Mesenchymal stem cell (in vitro differentiated cells and primary cell): Measurements from ENCODE around the gene TIAM1.

ENCODE experiments used
- DNase-seq: peaks from one replicate; pipeline ENCODE4 v3.0.0-alpha.2; 2013
- H2AFZ ChIP-seq: one replicate; pipeline ENCODE4 v1.6.1; 2013; ENCODE audit warnings: low read depth, mild to moderate bottlenecking, control low read depth, inconsistent platforms, low read length, moderate library complexity
- H2AK5ac ChIP-seq: 2 replicates; pipeline ENCODE4 v1.6.1; 2013; ENCODE audit warnings: low read length, moderate library complexity, mild to moderate bottlenecking, inconsistent platforms; ENCODE audit not compliant: severe bottlenecking
- H2BK120ac ChIP-seq: one replicate; pipeline ENCODE4 v1.6.1; 2013; ENCODE audit warnings: low read depth, mild to moderate bottlenecking, inconsistent platforms, low read length, moderate library complexity
- H2BK12ac ChIP-seq, 2 experiments: one replicate each; pipeline ENCODE4 v1.6.1; 2013; ENCODE audit warnings: inconsistent platforms in 2 of 2, low read length in 2 of 2, mild to moderate bottlenecking in 2 of 2, moderate library complexity in 2 of 2, control low read depth in 1 of 2
- H2BK15ac ChIP-seq: one replicate; pipeline ENCODE4 v1.6.1; 2013; ENCODE audit warnings: mild to moderate bottlenecking, low read depth, inconsistent platforms; ENCODE audit not compliant: poor library complexity, severe bottlenecking
- H2BK5ac ChIP-seq: 2 replicates; pipeline ENCODE4 v1.6.1; 2013; ENCODE audit warnings: low read depth, mild to moderate bottlenecking, low read length, control low read depth, inconsistent platforms; ENCODE audit not compliant: poor library complexity, severe bottlenecking
- H3K14ac ChIP-seq, 2 experiments: one replicate each; pipeline ENCODE4 v1.6.1; 2013; ENCODE audit warnings: inconsistent platforms in 2 of 2, low read length in 2 of 2, control low read depth in 1 of 2, mild to moderate bottlenecking in 1 of 2, moderate library complexity in 1 of 2
- H3K18ac ChIP-seq, 2 experiments: one replicate each; pipeline ENCODE4 v1.6.1; 2013; ENCODE audit warnings: inconsistent platforms in 2 of 2, low read length in 2 of 2, control low read depth in 1 of 2, low read depth in 1 of 2, mild to moderate bottlenecking in 1 of 2
- H3K23ac ChIP-seq, 2 experiments: one replicate each; pipeline ENCODE4 v1.6.1; 2013; ENCODE audit warnings: inconsistent platforms in 2 of 2, low read length in 2 of 2, mild to moderate bottlenecking in 2 of 2, moderate library complexity in 2 of 2, control low read depth in 1 of 2
- H3K27ac ChIP-seq: 2 replicates; pipeline ENCODE4 v1.5.1; 2013; ENCODE audit warnings: mild to moderate bottlenecking, moderate library complexity, low read length, control low read depth, inconsistent platforms; ENCODE audit not compliant: poor library complexity, severe bottlenecking
- H3K27me3 ChIP-seq, 2 experiments: 2 replicates each; pipeline versions ENCODE4 v1.6.1 to v1.7.0; 2013; ENCODE audit warnings: low read length in 2 of 2, mild to moderate bottlenecking in 2 of 2, moderate library complexity in 2 of 2, control low read depth in 1 of 2, inconsistent platforms in 1 of 2; ENCODE audit not compliant: control insufficient read depth in 1 of 2, insufficient read depth in 1 of 2
- H3K36me3 ChIP-seq, 2 experiments: 2 replicates each; pipeline versions ENCODE4 v1.6.1 to v1.7.0; 2013; ENCODE audit warnings: low read length in 2 of 2, control low read depth in 1 of 2, inconsistent platforms in 1 of 2, low read depth in 1 of 2, mild to moderate bottlenecking in 1 of 2; ENCODE audit not compliant: insufficient read depth in 2 of 2, control insufficient read depth in 1 of 2
- H3K4ac ChIP-seq, 2 experiments: one replicate each; pipeline ENCODE4 v1.6.1; 2013; ENCODE audit warnings: inconsistent platforms in 2 of 2, low read length in 2 of 2, mild to moderate bottlenecking in 2 of 2, moderate library complexity in 2 of 2, control low read depth in 1 of 2, low read depth in 1 of 2
- H3K4me1 ChIP-seq: 2 replicates; pipeline ENCODE4 v1.6.1; 2013; ENCODE audit warnings: low read depth, low read length, control low read depth; ENCODE audit not compliant: control insufficient read depth, insufficient read depth
- H3K4me2 ChIP-seq: 2 replicates; pipeline ENCODE4 v1.6.1; 2013; ENCODE audit warnings: low read length, mild to moderate bottlenecking, inconsistent platforms; ENCODE audit not compliant: poor library complexity, severe bottlenecking
- H3K4me3 ChIP-seq, 2 experiments: 2 replicates each; pipeline versions ENCODE4 v1.5.1 to v1.7.0; 2013; ENCODE audit warnings: low read length in 2 of 2, mild to moderate bottlenecking in 2 of 2, control low read depth in 1 of 2, low read depth in 1 of 2; ENCODE audit not compliant: insufficient read depth in 1 of 2
- H3K79me1 ChIP-seq: replicated peaks from 2 replicates; pipeline ENCODE4 v1.6.1; 2013; ENCODE audit warnings: mild to moderate bottlenecking, control low read depth, low read length, inconsistent platforms; ENCODE audit not compliant: poor library complexity, severe bottlenecking
- H3K9ac ChIP-seq: 2 replicates; pipeline ENCODE4 v1.7.0; 2013; ENCODE audit warnings: mild to moderate bottlenecking, low read length, moderate library complexity
- H3K9me3 ChIP-seq: 2 replicates; pipeline ENCODE4 v1.7.0; 2013; ENCODE audit warnings: mild to moderate bottlenecking, low read length; ENCODE audit not compliant: control insufficient read depth
- H4K8ac ChIP-seq: one replicate; pipeline ENCODE4 v1.6.1; 2013; ENCODE audit warnings: inconsistent platforms, mild to moderate bottlenecking, low read length, moderate library complexity
- H4K91ac ChIP-seq: one replicate; pipeline ENCODE4 v1.6.1; 2013; ENCODE audit warnings: mild to moderate bottlenecking, low read length, inconsistent platforms
- WGBS: methylation state at CpG from one replicate; pipeline ENCODE4 v1.1.7; 2013; ENCODE audit warnings: mixed read lengths; 5-methylcytosine and 5-hydroxymethylcytosine counted together

Gene TIAM1

GRCh38 chr21:31187499-31187898, 156.6 kb downstream of the TIAM1 start:
- 93% methylated on average over 4 of the region's 4 CpGs for WGBS
- no peak overlapping the region for H2BK12ac ChIP-seq

GRCh38 chr21:31186916-31187315, 157.1 kb downstream of the TIAM1 start:
- Histone ChIP-seq H4K91ac (no peak overlapping the region), H2BK120ac (no peak overlapping the region), H2BK5ac (no peak overlapping the region), H3K23ac (no peak overlapping the region), H2BK15ac (no peak overlapping the region), H3K4me1 (no peaks in the 10 kb centered on the region), H3K27ac (no peak overlapping the region), H3K9ac (no peak overlapping the region), H3K79me1 (no peaks in the 10 kb centered on the region), H3K18ac (no peak overlapping the region), H3K36me3 (peaks cover 5 to 33% of the 10 kb centered on the region in 2 experiments), H2AFZ (no peak overlapping the region), H3K4me2 (no peak overlapping the region), H2AK5ac (no peak overlapping the region), H3K14ac (no peak overlapping the region), H3K27me3 (no peaks in the 10 kb centered on the region), H3K9me3 (no peaks in the 10 kb centered on the region), H4K8ac (no peak overlapping the region), H3K4ac (no peak overlapping the region), H2BK12ac (no peak overlapping the region), H3K4me3 (no peak overlapping the region)
- DNase-seq: no peak
- 73% methylated on average over 2 of the region's 4 CpGs for WGBS

More at GRCh38 chr21:31187499-31187898, 156.6 kb downstream of the TIAM1 start:
- Histone ChIP-seq H3K14ac (no peak overlapping the region), H3K4me1 (no peaks in the 10 kb centered on the region), H3K4me2 (no peak overlapping the region), H3K36me3 (peaks cover 2 to 32% of the 10 kb centered on the region in 2 experiments), H3K4me3 (no peak overlapping the region), H2BK5ac (no peak overlapping the region), H3K23ac (no peak overlapping the region), H2AFZ (no peak overlapping the region), H3K4ac (no peak overlapping the region), H3K27ac (no peak overlapping the region), H4K8ac (no peak overlapping the region), H3K9me3 (no peaks in the 10 kb centered on the region), H2BK15ac (no peak overlapping the region), H3K79me1 (no peaks in the 10 kb centered on the region), H2AK5ac (no peak overlapping the region), H4K91ac (no peak overlapping the region), H3K18ac (no peak overlapping the region), H2BK120ac (no peak overlapping the region), H3K27me3 (no peaks in the 10 kb centered on the region), H3K9ac (no peak overlapping the region)
- DNase-seq: no peak

GRCh38 chr21:31185663-31186062, 158.4 kb downstream of the TIAM1 start:
- Histone ChIP-seq H3K27me3 (no peaks in the 10 kb centered on the region), H3K4me3 (no peak overlapping the region), H2AFZ (no peak overlapping the region), H3K4me2 (no peak overlapping the region), H2BK120ac (no peak overlapping the region), H2BK5ac (no peak overlapping the region), H3K79me1 (no peaks in the 10 kb centered on the region), H3K9me3 (no peaks in the 10 kb centered on the region), H3K18ac (no peak overlapping the region), H4K8ac (no peak overlapping the region), H2BK15ac (no peak overlapping the region), H3K4ac (no peak overlapping the region), H3K4me1 (no peaks in the 10 kb centered on the region), H2BK12ac (no peak overlapping the region), H3K27ac (no peak overlapping the region), H2AK5ac (no peak overlapping the region), H3K23ac (no peak overlapping the region), H3K14ac (no peak overlapping the region), H3K9ac (no peak overlapping the region), H4K91ac (no peak overlapping the region), H3K36me3 (peaks cover 5 to 27% of the 10 kb centered on the region in 2 experiments)
- DNase-seq: no peak
- 80% methylated on average over 3 of the region's 3 CpGs for WGBS

GRCh38 chr21:31184876-31185275, 159.2 kb downstream of the TIAM1 start:
- H3K27me3 ChIP-seq: no peaks in the 10 kb centered on the region
- no peak overlapping the region for H3K9ac ChIP-seq
- H3K36me3 ChIP-seq: peaks cover 5 to 27% of the 10 kb centered on the region in 2 experiments
- no peak overlapping the region for H3K14ac ChIP-seq
- H2AK5ac ChIP-seq: no peak overlapping the region
- no peak overlapping the region for H2BK15ac ChIP-seq
- no peak overlapping the region for H3K23ac ChIP-seq
- H3K4me1 ChIP-seq: no peaks in the 10 kb centered on the region
- H4K91ac ChIP-seq: no peak overlapping the region
- no peak overlapping the region for H2AFZ ChIP-seq
- no peak overlapping the region for H4K8ac ChIP-seq
- no peak overlapping the region for H3K4me2 ChIP-seq
- H2BK5ac ChIP-seq: no peak overlapping the region
- no peak overlapping the region for H3K4me3 ChIP-seq
- peak overlapping the region in 1 of 2 experiments; percentile 56 for H2BK12ac ChIP-seq
- no peak overlapping the region for H3K18ac ChIP-seq
- H3K79me1 ChIP-seq: no peaks in the 10 kb centered on the region
- no peaks in the 10 kb centered on the region for H3K9me3 ChIP-seq
- no peak overlapping the region for H2BK120ac ChIP-seq
- no peak overlapping the region for H3K4ac ChIP-seq
- 93% methylated on average over 4 of the region's 6 CpGs for WGBS
- no peak for DNase-seq
- H3K27ac ChIP-seq: no peak overlapping the region
